KMS-11 (cell line): ENCODE data around the gene BEAN1.

Experiments
- H2AFZ ChIP-seq: fragments of 200-600 bp; sonication (generic); 2 replicates; pipeline ENCODE4 v1.6.1; 2016; ENCODE audit warnings: antibody characterized with exemption, mixed run types, low read depth
- H3K27ac ChIP-seq: fragments of 200-600 bp; sonication (generic); 2 replicates; pipeline ENCODE4 v1.6.1; 2016; ENCODE audit warnings: mild to moderate bottlenecking, mixed run types
- H3K27me3 ChIP-seq: fragments of 200-600 bp; sonication (generic); 2 replicates; pipeline ENCODE4 v1.6.1; 2017; ENCODE audit warnings: mild to moderate bottlenecking, low read depth, mixed run types, moderate library complexity; ENCODE audit not compliant: insufficient read depth
- H3K36me3 ChIP-seq: fragments of 200-600 bp; sonication (generic); 2 replicates; pipeline ENCODE4 v1.6.1; 2017; ENCODE audit warnings: mild to moderate bottlenecking, mixed run types; ENCODE audit not compliant: insufficient read depth
- H3K4me1 ChIP-seq: fragments of 200-600 bp; sonication (generic); 2 replicates; pipeline ENCODE4 v1.6.1; 2016; ENCODE audit warnings: mild to moderate bottlenecking, low read depth, mixed run types; ENCODE audit not compliant: poor library complexity, severe bottlenecking
- H3K4me2 ChIP-seq: fragments of 200-600 bp; sonication (generic); 2 replicates; pipeline ENCODE4 v1.7.0; 2016; ENCODE audit warnings: mild to moderate bottlenecking, mixed run types
- H3K4me3 ChIP-seq: fragments of 200-600 bp; sonication (generic); IDR thresholded peaks from 2 replicates; pipeline ENCODE4 v1.6.1; 2017; ENCODE audit warnings: low read depth, low read length, mixed read lengths; ENCODE audit not compliant: insufficient read depth
- H3K79me2 ChIP-seq: fragments of 200-600 bp; sonication (generic); 2 replicates; pipeline ENCODE4 v1.6.1; 2016; ENCODE audit warnings: low read depth, mixed run types; ENCODE audit not compliant: insufficient read depth
- H3K9ac ChIP-seq: fragments of 200-600 bp; sonication (generic); 2 replicates; pipeline ENCODE4 v1.6.1; 2016; ENCODE audit warnings: mild to moderate bottlenecking, mixed run types
- H4K20me1 ChIP-seq: fragments of 200-600 bp; sonication (generic); 2 replicates; pipeline ENCODE4 v1.6.1; 2016; ENCODE audit warnings: mild to moderate bottlenecking, mixed run types; ENCODE audit not compliant: insufficient read depth
- CTCF ChIP-seq: fragments of 200-600 bp; sonication (generic); conservative IDR thresholded peaks from 2 replicates; pipeline ENCODE4 v1.6.1; 2017; ENCODE audit warnings: low read depth, mild to moderate bottlenecking, antibody characterized with exemption, low read length, moderate library complexity, mixed read lengths

Gene BEAN1, protein sequence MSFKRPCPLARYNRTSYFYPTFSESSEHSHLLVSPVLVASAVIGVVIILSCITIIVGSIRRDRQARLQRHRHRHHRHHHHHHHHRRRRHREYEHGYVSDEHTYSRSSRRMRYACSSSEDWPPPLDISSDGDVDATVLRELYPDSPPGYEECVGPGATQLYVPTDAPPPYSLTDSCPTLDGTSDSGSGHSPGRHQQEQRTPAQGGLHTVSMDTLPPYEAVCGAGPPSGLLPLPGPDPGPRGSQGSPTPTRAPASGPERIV

GRCh38 chr16:66427036-66427860 is at the start of gene BEAN1:
TSS of gene BEAN1 (plus strand) at chr16:66427295. CDS start at chr16:66437677, 10,382 bp downstream.
- Histone ChIP-seq H3K4me1 (no peaks in the 10 kb centered on the region), H3K4me3 (no peak within 1 kb of the TSS), H3K27me3 (no peaks in the 10 kb centered on the region), H3K27ac (no peak within 1 kb of the TSS), H4K20me1 (no peaks in the 10 kb centered on the region), H3K9ac (no peak within 1 kb of the TSS), H3K79me2 (no peaks in the 10 kb centered on the region), H2AFZ (no peak within 1 kb of the TSS), H3K4me2 (no peak within 1 kb of the TSS), H3K36me3 (no peaks in the 10 kb centered on the region)
- TF ChIP-seq CTCF = no peak

- Histone ChIP-seq H3K9ac (no peak overlapping the region), H3K27ac (no peak overlapping the region), H3K27me3 (no peaks in the 10 kb centered on the region), H4K20me1 (no peaks in the 10 kb centered on the region), H2AFZ (no peak overlapping the region), H3K4me3 (no peak overlapping the region), H3K4me1 (no peaks in the 10 kb centered on the region), H3K36me3 (no peaks in the 10 kb centered on the region), H3K4me2 (no peak overlapping the region), H3K79me2 (no peaks in the 10 kb centered on the region)
- TF ChIP-seq CTCF = no peak
These were observed 49.8 kb upstream of the BEAN1 start for GRCh38 chr16:66377324-66377723.

DNA sequence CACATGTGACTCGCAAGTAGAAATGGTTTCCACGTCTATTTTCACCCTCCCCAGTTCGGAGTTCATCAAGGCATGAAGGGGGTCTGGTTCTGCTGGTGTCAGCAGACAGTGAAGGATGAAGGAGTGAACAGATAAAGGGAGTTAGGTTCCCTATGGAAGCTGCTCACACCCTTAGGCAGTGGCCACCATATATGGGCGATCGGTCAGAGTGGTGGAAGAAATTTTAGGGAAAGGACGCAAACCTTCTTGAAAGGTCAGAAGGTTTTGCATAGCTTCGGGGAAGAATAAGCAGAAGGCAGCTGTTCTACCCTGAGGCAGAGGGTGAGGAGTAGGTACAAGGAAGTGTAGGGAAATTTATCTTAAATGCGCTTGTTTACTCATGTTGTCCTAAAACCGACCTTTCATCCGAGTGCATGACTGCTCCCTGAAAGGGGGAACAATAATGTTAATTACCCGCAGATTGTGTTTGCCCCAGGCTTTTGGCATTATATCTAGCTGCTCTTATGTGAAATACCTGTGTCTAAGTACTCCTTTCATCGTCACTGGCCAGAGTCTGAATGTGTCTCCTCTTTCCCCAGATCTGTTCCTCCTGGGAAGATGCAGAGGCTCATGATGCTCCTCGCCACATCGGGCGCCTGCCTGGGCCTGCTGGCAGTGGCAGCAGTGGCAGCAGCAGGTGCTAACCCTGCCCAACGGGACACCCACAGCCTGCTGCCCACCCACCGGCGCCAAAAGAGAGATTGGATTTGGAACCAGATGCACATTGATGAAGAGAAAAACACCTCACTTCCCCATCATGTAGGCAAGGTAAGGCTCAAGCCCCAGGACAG is 48.1 kb upstream of the BEAN1 start:
- Histone ChIP-seq H4K20me1 (no peaks in the 10 kb centered on the region), H3K4me2 (no peak overlapping the region), H3K27me3 (no peaks in the 10 kb centered on the region), H3K4me1 (no peaks in the 10 kb centered on the region), H3K27ac (no peak overlapping the region), H3K9ac (no peak overlapping the region), H2AFZ (no peak overlapping the region), H3K79me2 (no peaks in the 10 kb centered on the region), H3K36me3 (no peaks in the 10 kb centered on the region), H3K4me3 (no peak overlapping the region)
- TF ChIP-seq CTCF = no peak

GRCh38 chr16:66379571-66379941 is 47.5 kb upstream of the BEAN1 start:
- Histone ChIP-seq H3K4me2 (no peak overlapping the region), H3K27me3 (no peaks in the 10 kb centered on the region)

More at GRCh38 chr16:66379571-66379941, 47.5 kb upstream of the BEAN1 start:
- Histone ChIP-seq H3K4me3 (no peak overlapping the region), H2AFZ (no peak overlapping the region), H3K9ac (no peak overlapping the region), H4K20me1 (no peaks in the 10 kb centered on the region), H3K36me3 (no peaks in the 10 kb centered on the region), H3K27ac (no peak overlapping the region), H3K79me2 (no peaks in the 10 kb centered on the region), H3K4me1 (no peaks in the 10 kb centered on the region)
- TF ChIP-seq CTCF = no peak
